ENCODE results near the gene CERT1.

The CERT1 gene

GRCh38 chr5:75532190-75532589 lies 20.8 kb upstream of the CERT1 start:
- Histone ChIP-seq H2BK120ac (ENCODE audit: insufficient read depth, low read length, poor library complexity) (no peak overlapping the region), H3K14ac (ENCODE audit: low read length) (no peak overlapping the region), H3K23ac (ENCODE audit: low read length) (no peak overlapping the region), H3K4ac (ENCODE audit: low read depth, low read length) (no peak overlapping the region), H3K79me2 (ENCODE audit: control insufficient read depth, insufficient read depth, low read length, poor library complexity) (no peaks in the 10 kb centered on the region), H3K4me2 (ENCODE audit: low read length) (no peak overlapping the region), H3K4me1 (ENCODE audit: control insufficient read depth in 1 of 2, insufficient read depth in 2 of 2, low read length in 2 of 2) (peaks cover 4 to 11% of the 10 kb centered on the region in 2 experiments), H3K9me3 (ENCODE audit: insufficient read depth, low read depth, low read length) (no peaks in the 10 kb centered on the region), H4K12ac (ENCODE audit: low read depth, low read length) (no peak overlapping the region), H3K4me3 (ENCODE audit: low read depth, low read length) (no peak overlapping the region), H4K8ac (ENCODE audit: low read depth, low read length) (no peak overlapping the region), H3K9ac (ENCODE audit: low read length) (no peak overlapping the region), H4K91ac (ENCODE audit: low read depth, low read length) (no peak overlapping the region), H3K18ac (ENCODE audit: low read length) (no peak overlapping the region), H2BK12ac (ENCODE audit: low read length) (no peak overlapping the region), H2AK5ac (ENCODE audit: low read length) (no peak overlapping the region), H2BK5ac (ENCODE audit: low read depth, low read length, poor library complexity) (no peak overlapping the region), H3K27ac (ENCODE audit: low read depth, low read length) (no peak overlapping the region), H3K27me3 (ENCODE audit: insufficient read depth, low read length) (no peaks in the 10 kb centered on the region), H3K79me1 (ENCODE audit: low read length) (no peaks in the 10 kb centered on the region), H3K36me3 (ENCODE audit: control insufficient read depth in 1 of 2, insufficient read depth in 2 of 2, low read length in 2 of 2) (no peaks in the 10 kb centered on the region), H2AFZ (ENCODE audit: insufficient read depth, low read length, poor library complexity) (no peak overlapping the region)
- WGBS (ENCODE audit: extremely low coverage, insufficient coverage, insufficient read length): no CpG with 5 or more reads among the region's 2 CpGs
- DNase-seq: no peak

- Histone ChIP-seq H3K23ac (ENCODE audit: low read length) (no peak overlapping the region), H3K9me3 (ENCODE audit: insufficient read depth, low read depth, low read length) (no peaks in the 10 kb centered on the region), H3K4me3 (ENCODE audit: low read depth, low read length) (no peak overlapping the region), H3K79me1 (ENCODE audit: low read length) (no peaks in the 10 kb centered on the region), H3K27me3 (ENCODE audit: insufficient read depth, low read length) (no peaks in the 10 kb centered on the region), H2AFZ (ENCODE audit: insufficient read depth, low read length, poor library complexity) (no peak overlapping the region), H2BK120ac (ENCODE audit: insufficient read depth, low read length, poor library complexity) (no peak overlapping the region), H3K9ac (ENCODE audit: low read length) (no peak overlapping the region), H3K79me2 (ENCODE audit: control insufficient read depth, insufficient read depth, low read length, poor library complexity) (no peaks in the 10 kb centered on the region), H2BK5ac (ENCODE audit: low read depth, low read length, poor library complexity) (no peak overlapping the region), H3K4ac (ENCODE audit: low read depth, low read length) (no peak overlapping the region), H2BK12ac (ENCODE audit: low read length) (no peak overlapping the region), H4K91ac (ENCODE audit: low read depth, low read length) (no peak overlapping the region), H3K14ac (ENCODE audit: low read length) (no peak overlapping the region), H3K36me3 (ENCODE audit: control insufficient read depth in 1 of 2, insufficient read depth in 2 of 2, low read length in 2 of 2) (no peaks in the 10 kb centered on the region), H2AK5ac (ENCODE audit: low read length) (no peak overlapping the region), H3K18ac (ENCODE audit: low read length) (no peak overlapping the region), H3K27ac (ENCODE audit: low read depth, low read length) (no peak overlapping the region), H3K4me1 (ENCODE audit: control insufficient read depth in 1 of 2, insufficient read depth in 2 of 2, low read length in 2 of 2) (peaks cover 0 to 5% of the 10 kb centered on the region in 2 experiments), H3K4me2 (ENCODE audit: low read length) (no peak overlapping the region), H4K12ac (ENCODE audit: low read depth, low read length) (no peak overlapping the region), H4K8ac (ENCODE audit: low read depth, low read length) (no peak overlapping the region)
- DNase-seq: no peak
Observed at GRCh38 chr5:75529185-75529584, 17.8 kb upstream of the CERT1 start.

- no peak overlapping the region for H2BK12ac ChIP-seq (ENCODE audit: low read length)
- H3K4me2 ChIP-seq (ENCODE audit: low read length): no peak overlapping the region
- H3K18ac ChIP-seq (ENCODE audit: low read length): no peak overlapping the region
- no peaks in the 10 kb centered on the region for H3K79me2 ChIP-seq (ENCODE audit: control insufficient read depth, insufficient read depth, low read length, poor library complexity)
- H3K9ac ChIP-seq (ENCODE audit: low read length): no peak overlapping the region
- H3K23ac ChIP-seq (ENCODE audit: low read length): no peak overlapping the region
- no peaks in the 10 kb centered on the region for H3K36me3 ChIP-seq (ENCODE audit: control insufficient read depth in 1 of 2, insufficient read depth in 2 of 2, low read length in 2 of 2)
- H2BK5ac ChIP-seq (ENCODE audit: low read depth, low read length, poor library complexity): no peak overlapping the region
- no peak overlapping the region for H2AFZ ChIP-seq (ENCODE audit: insufficient read depth, low read length, poor library complexity)
- no peak overlapping the region for H3K14ac ChIP-seq (ENCODE audit: low read length)
- no peak overlapping the region for H3K27ac ChIP-seq (ENCODE audit: low read depth, low read length)
- no CpG with 5 or more reads among the region's 2 CpGs for WGBS (ENCODE audit: extremely low coverage, insufficient coverage, insufficient read length)
- H4K8ac ChIP-seq (ENCODE audit: low read depth, low read length): no peak overlapping the region
- H3K4ac ChIP-seq (ENCODE audit: low read depth, low read length): no peak overlapping the region
- H3K4me1 ChIP-seq (ENCODE audit: control insufficient read depth in 1 of 2, insufficient read depth in 2 of 2, low read length in 2 of 2): peaks cover 3 to 13% of the 10 kb centered on the region in 2 experiments
- no peak for DNase-seq
- H2AK5ac ChIP-seq (ENCODE audit: low read length): no peak overlapping the region
- H4K91ac ChIP-seq (ENCODE audit: low read depth, low read length): no peak overlapping the region
- H3K9me3 ChIP-seq (ENCODE audit: insufficient read depth, low read depth, low read length): no peaks in the 10 kb centered on the region
- H3K4me3 ChIP-seq (ENCODE audit: low read depth, low read length): no peak overlapping the region
- peaks cover 5% of the 10 kb centered on the region for H3K79me1 ChIP-seq (ENCODE audit: low read length)
- H2BK120ac ChIP-seq (ENCODE audit: insufficient read depth, low read length, poor library complexity): no peak overlapping the region
- no peak overlapping the region for H4K12ac ChIP-seq (ENCODE audit: low read depth, low read length)
- no peaks in the 10 kb centered on the region for H3K27me3 ChIP-seq (ENCODE audit: insufficient read depth, low read length)
Observed at GRCh38 chr5:75526070-75526469, 14.6 kb upstream of the CERT1 start.

GRCh38 chr5:75525344-75525743 lies 13.9 kb upstream of the CERT1 start:
- Histone ChIP-seq H4K91ac (ENCODE audit: low read depth, low read length) (no peak overlapping the region), H3K4ac (ENCODE audit: low read depth, low read length) (no peak overlapping the region), H4K8ac (ENCODE audit: low read depth, low read length) (no peak overlapping the region), H3K18ac (ENCODE audit: low read length) (no peak overlapping the region), H2BK12ac (ENCODE audit: low read length) (no peak overlapping the region), H2AK5ac (ENCODE audit: low read length) (no peak overlapping the region), H3K4me3 (ENCODE audit: low read depth, low read length) (no peak overlapping the region), H4K12ac (ENCODE audit: low read depth, low read length) (no peak overlapping the region), H3K4me1 (ENCODE audit: control insufficient read depth in 1 of 2, insufficient read depth in 2 of 2, low read length in 2 of 2) (peaks cover 3 to 13% of the 10 kb centered on the region in 2 experiments), H2BK5ac (ENCODE audit: low read depth, low read length, poor library complexity) (no peak overlapping the region), H3K79me1 (ENCODE audit: low read length) (peaks cover 5% of the 10 kb centered on the region), H3K14ac (ENCODE audit: low read length) (no peak overlapping the region), H3K27ac (ENCODE audit: low read depth, low read length) (no peak overlapping the region), H2BK120ac (ENCODE audit: insufficient read depth, low read length, poor library complexity) (no peak overlapping the region), H3K79me2 (ENCODE audit: control insufficient read depth, insufficient read depth, low read length, poor library complexity) (no peaks in the 10 kb centered on the region), H3K27me3 (ENCODE audit: insufficient read depth, low read length) (no peaks in the 10 kb centered on the region), H3K9ac (ENCODE audit: low read length) (no peak overlapping the region), H3K9me3 (ENCODE audit: insufficient read depth, low read depth, low read length) (no peaks in the 10 kb centered on the region), H3K36me3 (ENCODE audit: control insufficient read depth in 1 of 2, insufficient read depth in 2 of 2, low read length in 2 of 2) (no peaks in the 10 kb centered on the region), H3K4me2 (ENCODE audit: low read length) (no peak overlapping the region), H3K23ac (ENCODE audit: low read length) (no peak overlapping the region), H2AFZ (ENCODE audit: insufficient read depth, low read length, poor library complexity) (no peak overlapping the region)
- DNase-seq: no peak
- WGBS (ENCODE audit: extremely low coverage, insufficient coverage, insufficient read length): no CpG with 5 or more reads among the region's 1 CpG
